GM12872 (cell line): ENCODE results near the gene CACNA1S.

Source experiments
- CTCF ChIP-seq: IDR thresholded peaks from 3 replicates; pipeline ENCODE4 v1.5.1; 2011; ENCODE audit warnings: low read depth, mild to moderate bottlenecking, low read length, moderate library complexity; ENCODE audit not compliant: insufficient read depth

CACNA1S gene

GRCh38 chr1:201088901-201089525 is 23.2 kb downstream of the CACNA1S start:
- TF ChIP-seq CTCF = no peak

- no peak for TF ChIP-seq CTCF
Observed at GRCh38 chr1:201088395-201088794, 23.8 kb downstream of the CACNA1S start.

- peak; percentile 65 for TF ChIP-seq CTCF
Observed at GRCh38 chr1:201085902-201086735, 26.1 kb downstream of the CACNA1S start.

- no peak for TF ChIP-seq CTCF
Observed at GRCh38 chr1:201084295-201084694, 27.9 kb downstream of the CACNA1S start.

- TF ChIP-seq CTCF = no peak
Observed at GRCh38 chr1:201083741-201084140, 28.5 kb downstream of the CACNA1S start.

- 0 out of 3 replicates have a peak, but pooled peaks have one; percentile 18 for TF ChIP-seq CTCF
Observed at GRCh38 chr1:201080135-201080534, 32.1 kb downstream of the CACNA1S start.

- no peak for TF ChIP-seq CTCF
Observed at GRCh38 chr1:201077736-201078135, 34.5 kb downstream of the CACNA1S start.
